GM19324 (cell line): ENCODE measurements around the gene ACTG1.

ENCODE experiments used
- ATAC-seq: cut with Tn5 transposase; IDR thresholded peaks from one replicate; pipeline ENCODE4 v1.9.1; 2021; ENCODE audit warnings: mild to moderate bottlenecking, moderate library complexity; ENCODE audit not compliant: unreplicated experiment, low FRiP score

Gene ACTG1

DNA sequence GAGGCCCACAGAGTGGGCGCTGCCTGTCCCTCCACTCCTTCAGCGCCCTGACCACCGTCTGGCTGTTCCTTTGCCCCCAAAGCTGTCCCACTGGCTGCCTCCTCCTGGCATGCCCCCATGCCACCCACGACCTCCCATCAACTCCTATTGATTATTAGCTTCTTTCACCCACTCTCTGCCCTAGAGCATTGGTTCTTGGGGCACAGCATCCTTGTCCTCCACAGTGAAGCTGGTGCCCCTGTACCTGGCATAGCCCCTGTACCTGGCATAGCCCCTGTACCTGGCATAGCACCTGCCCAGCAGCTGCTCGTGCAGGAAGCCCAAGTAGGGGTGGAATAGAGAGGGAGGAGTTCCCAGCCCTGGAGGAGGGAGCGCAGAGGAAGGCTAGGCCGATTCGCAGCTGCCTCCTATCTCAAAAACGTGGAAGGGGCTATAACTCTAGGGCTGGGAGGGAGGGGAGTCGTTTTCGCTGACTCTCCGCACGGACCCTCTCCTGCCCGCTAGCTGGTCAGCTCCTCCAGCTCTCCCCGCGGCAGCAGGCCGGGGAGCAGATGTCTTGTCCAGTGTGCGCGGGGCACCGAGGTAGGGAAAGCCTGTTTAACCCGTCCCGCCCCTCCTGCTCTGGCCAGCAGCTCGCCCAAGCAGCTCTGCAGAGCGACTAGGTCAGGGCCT lies 5.7 kb upstream of the ACTG1 start:
- ATAC-seq = no peak

GRCh38 chr17:81517339-81518112 lies 4.9 kb upstream of the ACTG1 start:
- ATAC-seq = no peak

- ATAC-seq = no peak
Measured at GRCh38 chr17:81517009-81517338, 4.4 kb upstream of the ACTG1 start.

GRCh38 chr17:81516439-81516838 lies 3.8 kb upstream of the ACTG1 start:
- no peak for ATAC-seq

DNA sequence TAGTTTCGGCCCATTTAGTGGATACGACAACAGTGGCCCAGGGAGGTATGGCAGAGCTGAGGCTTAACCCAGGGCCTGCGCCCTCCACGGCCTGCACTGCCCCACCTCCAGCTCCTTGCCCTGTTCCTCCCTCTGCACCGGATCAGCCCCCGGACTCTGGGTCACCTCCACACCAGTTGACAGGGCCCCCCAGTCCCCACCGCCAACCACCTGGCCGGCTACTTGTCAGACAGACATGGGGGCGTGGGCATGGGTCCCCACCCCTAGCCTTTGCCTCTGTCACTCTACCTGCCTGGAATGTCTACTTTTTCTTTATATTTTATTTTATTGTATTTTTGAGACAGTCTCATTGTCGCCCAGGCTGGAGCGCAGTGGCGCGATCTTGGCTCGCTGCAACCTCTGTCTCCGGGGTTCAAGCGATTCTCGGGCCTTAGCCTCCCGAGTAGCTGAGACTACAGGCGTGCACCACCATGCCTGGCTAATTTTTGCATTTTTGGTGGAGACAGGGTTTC lies 3.0 kb upstream of the ACTG1 start:
- no peak for ATAC-seq

- ATAC-seq = peak; percentile 25
Measured at GRCh38 chr17:81514739-81515529, 2.3 kb upstream of the ACTG1 start.

DNA sequence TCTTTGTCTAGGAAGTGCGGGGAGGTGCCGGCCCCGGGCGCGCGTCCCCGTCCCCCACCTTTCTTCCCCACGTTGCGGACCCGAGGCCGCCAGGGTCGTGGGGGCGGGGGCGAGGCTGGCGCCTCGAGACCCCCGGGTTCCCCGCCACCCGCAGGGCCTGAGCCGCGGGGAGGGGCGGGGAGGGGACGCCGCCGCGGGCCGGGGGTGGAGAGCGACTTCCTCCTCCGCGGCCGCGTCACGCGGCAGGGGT lies 1.8 kb upstream of the ACTG1 start:
- ATAC-seq = no peak

DNA sequence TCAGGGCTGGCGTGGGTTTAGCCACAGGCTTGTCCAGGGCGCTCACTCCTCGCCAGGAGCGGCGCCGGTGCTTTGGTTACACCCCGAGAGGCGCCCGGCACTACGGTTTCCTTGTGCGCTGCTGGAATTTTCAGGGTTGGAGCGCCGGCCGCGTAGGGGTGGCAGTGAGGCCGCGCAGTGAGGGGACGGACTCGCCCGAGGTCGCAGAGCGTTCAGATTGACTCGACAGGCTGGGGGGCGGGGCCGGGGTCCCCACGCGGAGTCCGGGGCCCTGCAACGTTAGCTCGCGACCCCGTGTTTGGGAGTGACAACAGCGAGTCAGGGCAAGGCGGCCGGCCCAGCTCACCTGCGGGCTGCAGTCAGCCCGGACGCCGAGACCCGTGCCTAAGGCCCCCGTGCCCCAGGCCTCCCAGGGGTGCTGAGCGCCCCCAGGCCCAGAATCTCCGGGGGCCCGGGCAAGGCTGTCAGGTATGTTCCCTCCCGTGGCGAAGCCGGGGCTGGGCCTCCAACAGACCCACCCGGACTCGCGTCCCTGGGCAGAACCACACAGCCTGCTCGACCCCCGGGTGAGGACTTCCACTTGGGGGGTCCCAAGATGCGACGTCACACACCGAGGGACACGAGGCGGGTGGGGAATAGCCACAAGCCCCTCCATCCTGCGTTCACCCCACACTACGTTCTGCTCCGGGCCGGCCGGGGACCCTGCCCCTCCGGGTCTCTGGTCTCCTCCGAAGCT lies 1.3 kb upstream of the ACTG1 start:
- peak; percentile 0 for ATAC-seq

DNA sequence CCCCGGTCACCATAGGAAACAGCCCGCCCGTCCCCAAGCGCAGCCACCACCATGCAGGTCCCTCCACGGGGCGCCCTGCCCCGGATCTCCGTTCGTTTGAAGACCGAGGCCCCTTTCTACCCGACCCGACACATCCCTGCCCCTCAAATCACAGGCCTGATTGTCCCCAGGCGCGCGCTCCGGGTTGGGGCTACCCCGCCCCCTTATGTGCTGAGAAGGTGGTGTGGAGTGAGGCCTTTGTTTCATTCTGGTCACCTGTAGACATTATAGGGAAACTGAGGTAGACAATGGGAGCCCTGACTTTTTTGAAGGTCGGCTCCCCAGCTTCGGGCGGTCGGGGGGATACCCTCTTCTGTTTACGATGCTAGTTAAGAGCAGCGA lies 763 bp upstream of the ACTG1 start:
- no peak for ATAC-seq

- ATAC-seq = no peak
Measured at GRCh38 chr17:81511804-81512561, 616 bp downstream of the ACTG1 start.

DNA sequence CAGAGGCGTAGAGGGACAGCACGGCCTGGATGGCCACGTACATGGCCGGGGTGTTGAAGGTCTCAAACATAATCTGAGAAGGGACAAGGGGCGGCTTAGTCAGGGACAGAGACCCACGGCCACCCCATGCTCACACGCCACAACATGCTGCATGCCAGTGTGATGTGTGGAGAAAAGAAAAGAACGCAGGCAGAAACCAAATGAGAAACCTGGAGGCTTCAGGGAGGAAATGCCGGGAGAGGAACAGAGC lies 1.1 kb downstream of the ACTG1 start:
- ATAC-seq = no peak

GRCh38 chr17:81510785-81511553 lies 1.6 kb downstream of the ACTG1 start:
- ATAC-seq = no peak

DNA sequence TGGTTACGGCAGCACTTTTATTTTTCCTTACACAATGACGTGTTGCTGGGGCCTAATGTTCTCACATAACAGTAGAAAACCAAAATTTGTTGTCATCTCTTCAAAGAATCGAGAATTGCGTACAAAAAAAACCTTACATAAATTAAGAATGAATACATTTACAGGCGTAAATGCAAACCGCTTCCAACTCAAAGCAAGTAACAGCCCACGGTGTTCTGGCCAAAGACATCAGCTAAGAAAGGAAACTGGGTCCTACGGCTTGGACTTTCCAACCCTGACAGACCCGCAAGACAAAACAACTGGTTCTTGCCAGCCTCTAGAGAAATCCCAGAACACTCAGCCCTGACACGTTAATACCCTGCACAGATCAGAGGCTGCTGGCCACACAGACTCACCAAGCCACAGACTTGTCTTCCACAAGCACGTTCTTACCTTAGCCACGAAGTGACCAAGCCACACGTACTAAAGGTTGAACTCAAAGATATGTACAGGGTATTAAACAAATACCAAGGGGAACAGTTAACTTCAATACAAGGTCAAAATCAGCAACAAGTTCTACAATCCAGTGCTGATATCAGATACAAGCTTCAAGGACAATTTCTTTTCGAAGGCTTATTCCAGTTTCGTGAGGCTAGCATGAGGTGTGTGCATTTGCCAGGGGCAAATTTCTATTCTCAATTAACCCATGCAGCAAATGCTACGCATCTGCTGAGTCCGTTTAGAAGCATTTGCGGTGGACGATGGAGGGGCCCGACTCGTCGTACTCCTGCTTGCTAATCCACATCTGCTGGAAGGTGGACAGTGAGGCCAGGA lies 2.4 kb downstream of the ACTG1 start:
- ATAC-seq = no peak

DNA sequence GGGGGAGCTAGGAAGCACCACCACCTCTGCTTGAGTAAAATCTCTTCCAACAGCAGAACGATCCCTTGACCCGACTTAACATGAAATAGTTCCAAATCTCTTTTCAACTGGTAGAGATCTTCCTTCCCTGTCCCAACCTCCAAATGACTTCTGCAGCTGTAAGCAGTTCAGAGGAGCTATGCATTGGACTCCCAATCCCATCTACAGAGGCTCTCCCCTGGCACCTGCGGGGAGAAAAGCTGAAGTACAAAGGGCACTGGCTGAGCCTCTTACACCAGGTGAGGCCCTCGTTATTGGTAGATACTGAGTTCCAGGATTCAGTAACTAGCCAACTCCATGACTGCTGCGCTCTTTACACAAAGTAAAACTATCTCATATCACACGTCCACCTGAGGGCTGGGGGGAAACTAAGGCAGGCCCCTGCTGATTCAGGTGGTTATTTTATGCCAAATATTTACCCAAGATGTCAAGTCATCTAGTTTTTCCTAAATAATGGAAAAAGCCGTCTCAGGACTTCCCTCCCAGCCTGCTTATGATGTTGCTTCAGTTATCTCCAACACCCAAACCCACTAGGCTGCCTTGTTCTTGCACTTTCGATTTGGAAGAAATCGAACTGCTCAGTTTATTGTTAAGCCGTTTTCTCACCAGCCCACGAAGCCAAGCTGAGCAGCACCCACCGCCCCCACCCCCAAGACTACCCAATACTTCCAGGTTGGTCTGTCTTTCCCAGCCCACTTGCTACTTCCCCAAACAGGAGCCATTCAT lies 3.2 kb downstream of the ACTG1 start:
- ATAC-seq = no peak

DNA sequence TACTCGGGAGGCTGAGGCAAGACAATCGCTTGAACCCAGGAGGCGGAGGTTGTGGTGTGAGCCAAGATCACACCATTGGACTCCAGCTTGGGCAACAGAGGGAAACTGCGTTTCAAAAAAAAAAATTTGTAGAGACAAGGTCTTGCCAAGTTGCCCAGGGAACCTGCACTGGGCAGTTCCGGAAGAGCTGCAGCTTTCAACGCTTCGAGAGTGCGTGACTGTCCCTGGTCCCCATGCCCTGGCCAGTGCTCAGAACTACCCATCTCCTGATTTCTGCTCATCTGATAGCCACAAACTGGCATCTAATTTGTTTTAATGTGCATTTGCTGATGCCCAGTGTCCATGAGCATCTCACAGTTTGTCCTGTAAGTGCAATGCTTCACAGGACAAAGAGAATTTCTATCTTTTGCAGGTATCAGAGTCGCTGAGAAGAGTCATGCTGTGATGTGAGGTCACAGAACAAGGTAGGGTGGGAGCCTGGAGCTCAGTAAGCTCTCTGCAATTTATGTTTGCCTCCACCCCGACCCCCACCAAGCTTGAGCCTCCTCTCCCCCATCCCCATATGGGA lies 3.9 kb downstream of the ACTG1 start:
- no peak for ATAC-seq

DNA sequence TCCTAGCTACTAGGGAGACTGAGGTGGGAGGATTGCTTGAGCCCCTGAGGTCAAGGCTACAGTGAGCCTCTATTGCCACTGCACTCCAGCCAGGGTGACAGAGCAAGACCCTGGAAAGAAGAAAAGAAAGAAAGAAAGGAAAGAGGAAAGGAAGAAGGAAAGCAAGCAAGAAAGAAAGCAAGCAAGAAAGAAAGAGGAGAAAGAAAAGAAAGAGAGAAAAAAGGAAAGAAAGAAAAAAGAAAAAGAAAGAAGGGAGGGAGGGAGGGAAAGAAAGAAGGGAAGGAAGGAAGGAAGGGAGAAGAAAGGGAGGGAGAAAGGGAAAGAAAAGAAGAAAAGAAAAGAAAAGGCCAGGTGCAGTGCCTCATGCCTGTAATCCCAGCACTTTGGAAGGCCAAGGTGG lies 9.0 kb downstream of the ACTG1 start:
- ATAC-seq = no peak

DNA sequence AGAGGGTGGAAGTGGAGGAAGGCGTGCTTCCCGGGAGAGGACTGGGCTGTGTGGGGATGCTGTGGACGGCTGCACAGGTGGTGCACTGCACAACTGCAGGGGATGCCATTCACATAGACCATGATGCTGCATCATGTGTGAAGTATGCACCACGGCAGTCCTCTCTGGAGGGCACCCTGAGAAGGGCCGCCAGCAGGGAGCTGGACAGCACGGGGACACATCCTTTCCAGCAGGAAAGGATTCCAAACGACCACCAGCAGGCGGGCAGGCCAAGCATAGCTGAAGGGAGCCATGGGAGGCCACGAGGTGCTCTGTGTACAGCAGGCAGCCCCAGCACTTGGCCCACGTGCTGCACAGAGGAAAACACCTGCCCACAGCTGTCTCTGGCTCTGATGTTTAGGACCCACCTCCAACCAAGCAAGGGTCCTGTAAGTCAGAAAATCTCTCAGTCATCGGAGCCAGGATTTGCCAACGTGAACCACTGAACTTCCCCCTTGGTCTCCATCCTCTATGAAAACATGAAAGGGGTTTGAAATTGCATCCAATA lies 10.1 kb downstream of the ACTG1 start:
- no peak for ATAC-seq

DNA sequence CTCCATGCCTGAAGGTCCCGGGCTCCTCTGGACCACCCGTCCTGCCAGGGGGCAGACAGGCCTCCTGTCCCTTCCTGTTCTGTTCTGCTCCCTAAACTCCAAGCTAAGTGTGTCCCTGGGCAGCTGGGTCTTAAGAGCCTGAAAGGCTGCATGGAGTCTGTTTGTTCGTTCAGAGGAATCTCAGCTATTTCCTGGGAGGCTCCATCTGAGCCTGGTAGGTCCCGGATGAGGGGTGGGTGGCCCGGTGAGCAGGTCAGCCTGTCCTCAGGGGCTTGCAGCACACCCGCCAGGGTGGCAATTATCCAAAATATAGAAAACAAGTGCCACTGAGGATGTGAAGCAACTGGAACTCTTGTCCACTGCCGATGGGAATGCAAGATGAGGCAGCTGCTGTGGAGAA lies 12.6 kb downstream of the ACTG1 start:
- ATAC-seq = no peak
